Measurements from ENCODE around the gene SELPLG. TPM values are rescaled to one million over a fixed set of nuclear protein-coding genes. Genes with fewer than 3 reads are reported as not detected.

Gene SELPLG
- total and polyA plus RNA-seq, 4 donors: 2.1 to 9.6 (median 4.8) TPM

DNA sequence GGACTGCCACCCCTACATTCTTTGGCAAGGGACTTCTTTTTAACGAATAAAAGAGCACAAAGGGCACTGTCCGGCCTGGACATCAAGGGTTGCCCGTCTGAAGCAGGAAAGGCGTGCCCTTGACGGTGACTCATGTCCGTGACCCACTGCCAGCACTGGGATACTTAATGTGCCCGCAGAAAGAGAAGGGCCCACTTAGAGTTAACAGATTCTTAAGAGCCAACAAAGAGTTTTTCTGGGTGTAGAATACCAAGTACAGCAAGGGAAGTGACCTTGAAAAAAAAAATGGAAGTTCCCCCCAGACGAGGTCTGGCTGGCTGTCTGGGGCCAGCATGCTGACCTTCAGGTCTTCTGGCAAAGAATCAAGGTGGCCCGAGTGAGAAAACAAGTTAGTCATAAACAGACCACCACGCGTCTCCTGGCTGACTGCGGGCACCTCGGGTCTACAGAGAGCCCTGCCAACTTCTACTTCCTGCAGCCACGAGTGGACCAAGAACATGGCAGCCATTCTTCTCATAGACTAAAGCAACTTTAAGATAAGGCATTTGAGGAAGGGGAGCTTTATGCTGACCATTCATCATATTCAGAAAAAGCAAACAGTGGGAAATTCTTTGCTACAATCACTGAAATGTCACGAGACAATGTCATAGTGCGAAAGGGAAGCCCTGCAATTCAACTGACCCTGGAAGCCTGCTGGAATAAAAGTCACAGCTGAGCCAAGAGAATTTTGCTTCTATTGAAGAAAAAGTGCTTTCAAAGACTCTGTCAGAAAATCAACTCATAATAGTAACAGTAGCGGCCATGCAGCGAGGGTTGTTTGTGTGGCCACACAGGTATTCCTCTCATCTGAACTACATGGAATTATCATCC, 10.5 kb upstream of the SELPLG start:
- Histone ChIP-seq H3K27ac (ENCODE audit: low read depth in 1 of 2, low read length in 2 of 2) (peak overlapping the region; percentile 1 to 14), H3K27me3 (ENCODE audit: control insufficient read depth in 4 of 4, insufficient read depth in 4 of 4, low read length in 3 of 4) (no peaks in the 10 kb centered on the region), H3K9me3 (ENCODE audit: control insufficient read depth in 4 of 4, low read length in 3 of 4) (no peaks in the 10 kb centered on the region), H3K36me3 (ENCODE audit: control insufficient read depth in 4 of 4, insufficient read depth in 3 of 4, low read depth in 1 of 4, low read length in 3 of 4) (peaks cover under 1 to 22% (median 10%) of the 10 kb centered on the region in 4 donors), H3K4me1 (ENCODE audit: control insufficient read depth in 4 of 4, insufficient read depth in 4 of 4, low read length in 3 of 4) (peaks cover 0 to 14% (median 3%) of the 10 kb centered on the region in 4 donors), H3K4me3 (ENCODE audit: low read depth in 1 of 3, low read length in 3 of 3) (no peak overlapping the region), H3K9ac (ENCODE audit: low read depth in 1 of 2, low read length in 2 of 2) (no peak overlapping the region)
- TF ChIP-seq HNF4A (conservative IDR thresholded peaks at IDR 0.05) (peak in 1 of 2 donors; percentile 35), GABPA (IDR thresholded peaks at IDR 0.05 in 1 of 2, conservative IDR thresholded peaks at IDR 0.05 in 1 of 2) (no peak), JUND (IDR thresholded peaks at IDR 0.05) (peak; percentile 51 to 87), RXRA (IDR thresholded peaks at IDR 0.05) (peak in 1 of 2 donors; percentile 17), ZBTB33 (IDR thresholded peaks at IDR 0.05) (no peak), NR2F2 (IDR thresholded peaks at IDR 0.05) (peak; percentile 40)
- TF ChIP-seq, protein P1, sequence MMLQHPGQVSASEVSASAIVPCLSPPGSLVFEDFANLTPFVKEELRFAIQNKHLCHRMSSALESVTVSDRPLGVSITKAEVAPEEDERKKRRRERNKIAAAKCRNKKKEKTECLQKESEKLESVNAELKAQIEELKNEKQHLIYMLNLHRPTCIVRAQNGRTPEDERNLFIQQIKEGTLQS (IDR thresholded peaks at IDR 0.05): peak; percentile 57
- DNase-seq (ENCODE audit: low spot score): no peak
- WGBS: 58% methylated on average over 18 of the region's 18 CpGs

GRCh38 chr12:108642899-108643654, 9.4 kb upstream of the SELPLG start:
- Histone ChIP-seq H3K27ac (ENCODE audit: low read depth in 1 of 2, low read length in 2 of 2) (no peak overlapping the region), H3K27me3 (ENCODE audit: control insufficient read depth in 4 of 4, insufficient read depth in 4 of 4, low read length in 3 of 4) (no peaks in the 10 kb centered on the region), H3K9ac (ENCODE audit: low read depth in 1 of 2, low read length in 2 of 2) (no peak overlapping the region), H3K4me3 (ENCODE audit: low read depth in 1 of 3, low read length in 3 of 3) (no peak overlapping the region), H3K9me3 (ENCODE audit: control insufficient read depth in 4 of 4, low read length in 3 of 4) (no peaks in the 10 kb centered on the region), H3K4me1 (ENCODE audit: control insufficient read depth in 4 of 4, insufficient read depth in 4 of 4, low read length in 3 of 4) (peaks cover 0 to 14% (median 3%) of the 10 kb centered on the region in 4 donors), H3K36me3 (ENCODE audit: control insufficient read depth in 4 of 4, insufficient read depth in 3 of 4, low read depth in 1 of 4, low read length in 3 of 4) (peaks cover 0 to 16% (median 3%) of the 10 kb centered on the region in 4 donors)
- TF ChIP-seq ZBTB33 (IDR thresholded peaks at IDR 0.05) (no peak), JUND (IDR thresholded peaks at IDR 0.05) (no peak), FOXA1 (IDR thresholded peaks at IDR 0.05) (no peak), RXRA (IDR thresholded peaks at IDR 0.05) (no peak), EGR1 (IDR thresholded peaks at IDR 0.05; ENCODE audit: low read depth in 2 of 2) (no peak), CTCF (IDR thresholded peaks at IDR 0.05; ENCODE audit: low read depth, low read length, missing input control) (no peak), HNF4A (conservative IDR thresholded peaks at IDR 0.05) (no peak), YY1 (IDR thresholded peaks at IDR 0.05) (no peak), RAD21 (IDR thresholded peaks at IDR 0.05) (no peak)
- TF ChIP-seq, protein P1 (IDR thresholded peaks at IDR 0.05): no peak
- 96% methylated on average over 1 of the region's 1 CpG for WGBS
- DNase-seq (ENCODE audit: low spot score): no peak

Data from liver (tissue), 9 donors.